Measurements from ENCODE around the gene GABRP. TPM values are rescaled to one million over a fixed set of nuclear protein-coding genes. Genes with fewer than 3 reads are reported as not detected.

GABRP gene
- total RNA-seq, 6 donors from 2014 or later: 0.20 to 5.3 (median 0.28) TPM; not detected in 2

GRCh38 chr5:170805666-170806065, 22.1 kb downstream of the GABRP start:
- Histone ChIP-seq H3K4me3 (no peak overlapping the region), H3K9me3 (no peaks in the 10 kb centered on the region), H3K36me3 (no peaks in the 10 kb centered on the region), H3K4me1 (no peaks in the 10 kb centered on the region), H3K27ac (no peak overlapping the region), H3K27me3 (no peaks in the 10 kb centered on the region)
- ATAC-seq (ENCODE audit: low FRiP score in 2 of 2) (no peak), DNase-seq (no peak)
- 87 to 97% methylated on average over 7 of the region's 7 CpGs for WGBS, 2 donors
- TF ChIP-seq CTCF (IDR thresholded peaks at IDR 0.05): no peak
- TF ChIP-seq POLR2AphosphoS5 (IDR thresholded peaks at IDR 0.05): no peak
- no peak for TF ChIP-seq EP300 (IDR thresholded peaks at IDR 0.05)
- TF ChIP-seq POLR2A (IDR thresholded peaks at IDR 0.05): no peak

DNA sequence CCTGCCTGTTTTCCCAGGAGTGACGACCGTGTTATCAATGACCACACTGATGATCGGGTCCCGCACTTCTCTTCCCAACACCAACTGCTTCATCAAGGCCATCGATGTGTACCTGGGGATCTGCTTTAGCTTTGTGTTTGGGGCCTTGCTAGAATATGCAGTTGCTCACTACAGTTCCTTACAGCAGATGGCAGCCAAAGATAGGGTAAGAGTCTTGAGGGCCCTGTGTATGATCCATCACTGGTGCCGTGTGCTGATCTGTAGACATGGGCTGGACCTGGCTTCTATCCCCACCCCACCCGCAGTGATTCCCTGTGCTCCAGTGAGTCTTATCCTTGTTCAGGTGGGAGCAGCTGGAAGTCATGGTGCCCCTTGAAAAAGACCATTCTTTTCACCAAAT, 26.0 kb downstream of the GABRP start:
- ATAC-seq (ENCODE audit: low FRiP score in 2 of 2) (peak in 1 of 2 donors; percentile 75), DNase-seq (peak in 1 of 2 donors; percentile 26)
- 73 to 80% methylated on average over 7 of the region's 7 CpGs for WGBS, 2 donors
- TF ChIP-seq POLR2A (IDR thresholded peaks at IDR 0.05) (no peak), POLR2AphosphoS5 (IDR thresholded peaks at IDR 0.05) (no peak), CTCF (IDR thresholded peaks at IDR 0.05) (peak in 3 of 6 experiments; percentile 19 to 57 (median 44)), EP300 (IDR thresholded peaks at IDR 0.05) (no peak)
- Histone ChIP-seq H3K4me3 (no peak overlapping the region), H3K27ac (no peak overlapping the region), H3K27me3 (no peaks in the 10 kb centered on the region), H3K36me3 (no peaks in the 10 kb centered on the region), H3K9me3 (no peaks in the 10 kb centered on the region), H3K4me1 (no peaks in the 10 kb centered on the region)

- no peak for ATAC-seq (ENCODE audit: low FRiP score in 2 of 2)
- no peak for TF ChIP-seq POLR2AphosphoS5 (IDR thresholded peaks at IDR 0.05)
- TF ChIP-seq POLR2A (IDR thresholded peaks at IDR 0.05): no peak
- no peak for TF ChIP-seq CTCF (IDR thresholded peaks at IDR 0.05)
- no peak for TF ChIP-seq EP300 (IDR thresholded peaks at IDR 0.05)
- H3K4me3 ChIP-seq: no peak overlapping the region
- no peaks in the 10 kb centered on the region for H3K27me3 ChIP-seq
- WGBS, 2 donors: 93 to 94% methylated on average over 4 of the region's 4 CpGs
- no peaks in the 10 kb centered on the region for H3K36me3 ChIP-seq
- H3K27ac ChIP-seq: no peak overlapping the region
- no peaks in the 10 kb centered on the region for H3K9me3 ChIP-seq
- H3K4me1 ChIP-seq: no peaks in the 10 kb centered on the region
- DNase-seq: no peak
These were observed 28.2 kb downstream of the GABRP start for GRCh38 chr5:170811719-170812118.

- 84 to 95% methylated on average over 5 of the region's 5 CpGs for WGBS, 2 donors
These were observed 29.7 kb downstream of the GABRP start for GRCh38 chr5:170813231-170813630.

More at GRCh38 chr5:170813231-170813630, 29.7 kb downstream of the GABRP start:
- Histone ChIP-seq H3K36me3 (no peaks in the 10 kb centered on the region), H3K27ac (no peak overlapping the region), H3K4me3 (no peak overlapping the region), H3K4me1 (no peaks in the 10 kb centered on the region), H3K27me3 (no peaks in the 10 kb centered on the region), H3K9me3 (no peaks in the 10 kb centered on the region)
- TF ChIP-seq EP300 (IDR thresholded peaks at IDR 0.05) (no peak), POLR2A (IDR thresholded peaks at IDR 0.05) (no peak), CTCF (IDR thresholded peaks at IDR 0.05) (no peak), POLR2AphosphoS5 (IDR thresholded peaks at IDR 0.05) (no peak)
- no peak for ATAC-seq (ENCODE audit: low FRiP score in 2 of 2)
- no peak for DNase-seq
